Panc1 (cell line): Measurements from ENCODE around the gene UBIAD1. TPM values are rescaled to one million over a fixed set of nuclear protein-coding genes. Genes with fewer than 3 reads are reported as not detected.

Source experiments
- ATAC-seq: fragments of 200-7000 bp; cut with Tn5 transposase; 2 replicates; pipeline ENCODE4 v1.9.1; 2020; ENCODE audit warnings: mild to moderate bottlenecking, moderate library complexity
- BruUV-seq: library from RNA; stranded (reverse); fragments of 400-500 nt; replicated peaks from 2 replicates; lab custom pipeline; 2021; lab: Mats Ljungman, UMichigan
- CTCF ChIA-PET: fragments of 300-600 bp; sonication (Branson Sonifier 250); formaldehyde crosslinking; loops from one replicate; lab custom pipeline; 2022; ENCODE audit warnings: antibody characterized with exemption; lab: Charles Lee
- POLR2A ChIA-PET: fragments of 300-600 bp; sonication (Branson Sonifier 250); formaldehyde crosslinking; loops from one replicate; lab custom pipeline; 2022; ENCODE audit warnings: antibody characterized with exemption; lab: Charles Lee
- DNase-seq: peaks from one replicate; pipeline ENCODE4 v3.0.0-alpha.2; 2010; ENCODE audit warnings: low read depth, low spot score
- H3K27ac ChIP-seq: 2 replicates; pipeline ENCODE4 v1.5.1; 2011; ENCODE audit warnings: mild to moderate bottlenecking, low read length, inconsistent platforms
- H3K27me3 ChIP-seq: fragments of 200-500 bp; sonication (Bioruptor generic); 2 replicates; pipeline ENCODE4 v1.6.0; 2014; ENCODE audit warnings: low read length, inconsistent platforms; ENCODE audit not compliant: control insufficient read depth, insufficient read depth
- H3K36me3 ChIP-seq: fragments of 200-500 bp; sonication (Bioruptor generic); 2 replicates; pipeline ENCODE4 v1.5.1; 2014; ENCODE audit warnings: inconsistent platforms, mild to moderate bottlenecking, low read length, moderate library complexity; ENCODE audit not compliant: control insufficient read depth, insufficient read depth
- H3K4me1 ChIP-seq: 2 replicates; pipeline ENCODE4 v1.5.1; 2011; ENCODE audit warnings: inconsistent platforms, mild to moderate bottlenecking, low read length, moderate library complexity; ENCODE audit not compliant: control insufficient read depth, insufficient read depth
- H3K4me3 ChIP-seq, 2 experiments: 2 replicates each; pipeline ENCODE4 v1.5.1; 2011 to 2012; ENCODE audit warnings: low read depth in 2 of 2, low read length in 2 of 2, mild to moderate bottlenecking in 2 of 2, inconsistent platforms in 1 of 2, moderate library complexity in 1 of 2
- H3K9me3 ChIP-seq: fragments of 200-500 bp; sonication (Bioruptor generic); 2 replicates; pipeline ENCODE4 v1.5.1; 2014; ENCODE audit warnings: low read depth, mild to moderate bottlenecking, inconsistent platforms, low read length, moderate library complexity; ENCODE audit not compliant: control insufficient read depth, insufficient read depth
- POLR2AphosphoS5 ChIP-seq: IDR thresholded peaks from 2 replicates; pipeline ENCODE4 v1.6.1; 2012; ENCODE audit warnings: mild to moderate bottlenecking, low read depth, low read length, moderate library complexity
- SIN3A ChIP-seq: IDR thresholded peaks from 2 replicates; pipeline ENCODE4 v1.6.1; 2012; ENCODE audit warnings: low read depth, mild to moderate bottlenecking, low read length, moderate library complexity, borderline replicate concordance; ENCODE audit not compliant: insufficient read depth
- TCF7L2 ChIP-seq: IDR thresholded peaks from 2 replicates; pipeline ENCODE4 v1.6.1; 2011; ENCODE audit warnings: mild to moderate bottlenecking, low read depth, low read length, inconsistent platforms
- in situ Hi-C: cut with HindIII; loops from 2 replicates; pipeline ENCODE4 v1.10.0; 2016; ENCODE audit warnings: low sequenced_read_pairs, low pct_unique_long_range_greater_than_20kb
- intact Hi-C: fragments of 100-400 bp; cut with micrococcal nuclease; formaldehyde crosslinking; loops from one replicate; pipeline ENCODE4 v1.10.0; 2022; ENCODE audit not compliant: unreplicated experiment
- total RNA-seq: library from RNA; stranded (reverse); gene quantifications from one replicate; pipeline ENCODE4 v1.2.1, GENCODE V29; 2021; ENCODE audit not compliant: unreplicated experiment
- TF ChIP-seq, protein P1 (sequence below): fragments of 450-650 bp; IDR thresholded peaks from 2 replicates; pipeline ENCODE4 v1.5.1; 2017; ENCODE audit warnings: mild to moderate bottlenecking
- TF ChIP-seq, protein P2 (sequence below), 2 experiments: IDR thresholded peaks; 2 replicates each; pipeline ENCODE4 v1.6.1; 2011 to 2012; ENCODE audit warnings: low read depth in 2 of 2, control low read depth in 1 of 2, low read length in 1 of 2, mild to moderate bottlenecking in 1 of 2, moderate library complexity in 1 of 2; ENCODE audit not compliant: insufficient read depth in 1 of 2

The UBIAD1 gene
- total RNA-seq, 1 experiment from 2014 or later, result 24.7 TPM

DNA sequence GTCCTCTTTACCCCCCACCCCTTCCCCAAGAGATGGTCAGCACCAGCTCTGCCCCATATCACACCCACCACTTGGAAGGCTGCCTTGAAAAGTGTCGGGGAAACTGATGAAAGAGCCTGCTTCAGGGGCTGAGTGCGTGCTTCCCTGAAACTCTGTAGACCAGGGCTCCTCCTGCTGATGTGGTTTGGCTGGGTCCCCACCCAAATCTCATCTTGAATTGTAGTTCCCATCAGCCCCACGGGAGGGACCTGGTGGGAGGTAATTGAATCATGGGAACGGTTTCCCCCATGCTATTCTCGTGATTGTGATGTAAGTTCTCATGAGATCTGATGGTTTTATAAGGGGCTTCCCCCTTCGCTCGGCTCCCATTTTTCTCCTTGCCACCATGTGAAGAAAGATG, 36.4 kb downstream of the UBIAD1 start:
- no peaks in the 10 kb centered on the region for H3K36me3 ChIP-seq
- ATAC-seq (no peak), DNase-seq (no peak)
- CTCF ChIA-PET, result no interaction called here
- intact Hi-C loops (no loop called here), in situ Hi-C loops (no loop called here)
- no TSS peak for BruUV-seq
- H3K9me3 ChIP-seq, result no peaks in the 10 kb centered on the region
- no peak for TF ChIP-seq POLR2AphosphoS5
- TF ChIP-seq, protein P1, sequence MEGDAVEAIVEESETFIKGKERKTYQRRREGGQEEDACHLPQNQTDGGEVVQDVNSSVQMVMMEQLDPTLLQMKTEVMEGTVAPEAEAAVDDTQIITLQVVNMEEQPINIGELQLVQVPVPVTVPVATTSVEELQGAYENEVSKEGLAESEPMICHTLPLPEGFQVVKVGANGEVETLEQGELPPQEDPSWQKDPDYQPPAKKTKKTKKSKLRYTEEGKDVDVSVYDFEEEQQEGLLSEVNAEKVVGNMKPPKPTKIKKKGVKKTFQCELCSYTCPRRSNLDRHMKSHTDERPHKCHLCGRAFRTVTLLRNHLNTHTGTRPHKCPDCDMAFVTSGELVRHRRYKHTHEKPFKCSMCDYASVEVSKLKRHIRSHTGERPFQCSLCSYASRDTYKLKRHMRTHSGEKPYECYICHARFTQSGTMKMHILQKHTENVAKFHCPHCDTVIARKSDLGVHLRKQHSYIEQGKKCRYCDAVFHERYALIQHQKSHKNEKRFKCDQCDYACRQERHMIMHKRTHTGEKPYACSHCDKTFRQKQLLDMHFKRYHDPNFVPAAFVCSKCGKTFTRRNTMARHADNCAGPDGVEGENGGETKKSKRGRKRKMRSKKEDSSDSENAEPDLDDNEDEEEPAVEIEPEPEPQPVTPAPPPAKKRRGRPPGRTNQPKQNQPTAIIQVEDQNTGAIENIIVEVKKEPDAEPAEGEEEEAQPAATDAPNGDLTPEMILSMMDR, result no peak
- TF ChIP-seq TCF7L2, result no peak
- TF ChIP-seq, protein P2, sequence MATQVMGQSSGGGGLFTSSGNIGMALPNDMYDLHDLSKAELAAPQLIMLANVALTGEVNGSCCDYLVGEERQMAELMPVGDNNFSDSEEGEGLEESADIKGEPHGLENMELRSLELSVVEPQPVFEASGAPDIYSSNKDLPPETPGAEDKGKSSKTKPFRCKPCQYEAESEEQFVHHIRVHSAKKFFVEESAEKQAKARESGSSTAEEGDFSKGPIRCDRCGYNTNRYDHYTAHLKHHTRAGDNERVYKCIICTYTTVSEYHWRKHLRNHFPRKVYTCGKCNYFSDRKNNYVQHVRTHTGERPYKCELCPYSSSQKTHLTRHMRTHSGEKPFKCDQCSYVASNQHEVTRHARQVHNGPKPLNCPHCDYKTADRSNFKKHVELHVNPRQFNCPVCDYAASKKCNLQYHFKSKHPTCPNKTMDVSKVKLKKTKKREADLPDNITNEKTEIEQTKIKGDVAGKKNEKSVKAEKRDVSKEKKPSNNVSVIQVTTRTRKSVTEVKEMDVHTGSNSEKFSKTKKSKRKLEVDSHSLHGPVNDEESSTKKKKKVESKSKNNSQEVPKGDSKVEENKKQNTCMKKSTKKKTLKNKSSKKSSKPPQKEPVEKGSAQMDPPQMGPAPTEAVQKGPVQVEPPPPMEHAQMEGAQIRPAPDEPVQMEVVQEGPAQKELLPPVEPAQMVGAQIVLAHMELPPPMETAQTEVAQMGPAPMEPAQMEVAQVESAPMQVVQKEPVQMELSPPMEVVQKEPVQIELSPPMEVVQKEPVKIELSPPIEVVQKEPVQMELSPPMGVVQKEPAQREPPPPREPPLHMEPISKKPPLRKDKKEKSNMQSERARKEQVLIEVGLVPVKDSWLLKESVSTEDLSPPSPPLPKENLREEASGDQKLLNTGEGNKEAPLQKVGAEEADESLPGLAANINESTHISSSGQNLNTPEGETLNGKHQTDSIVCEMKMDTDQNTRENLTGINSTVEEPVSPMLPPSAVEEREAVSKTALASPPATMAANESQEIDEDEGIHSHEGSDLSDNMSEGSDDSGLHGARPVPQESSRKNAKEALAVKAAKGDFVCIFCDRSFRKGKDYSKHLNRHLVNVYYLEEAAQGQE (IDR thresholded peaks at IDR 0.05; ENCODE audit: insufficient read depth in 1 of 2, low read depth in 2 of 2, low read length in 1 of 2), result no peak
- no peak for TF ChIP-seq SIN3A
- no peaks in the 10 kb centered on the region for H3K4me1 ChIP-seq
- H3K4me3 ChIP-seq, result no peak overlapping the region
- no peak overlapping the region for H3K27ac ChIP-seq
- POLR2A ChIA-PET, result no interaction called here
- no peaks in the 10 kb centered on the region for H3K27me3 ChIP-seq

DNA sequence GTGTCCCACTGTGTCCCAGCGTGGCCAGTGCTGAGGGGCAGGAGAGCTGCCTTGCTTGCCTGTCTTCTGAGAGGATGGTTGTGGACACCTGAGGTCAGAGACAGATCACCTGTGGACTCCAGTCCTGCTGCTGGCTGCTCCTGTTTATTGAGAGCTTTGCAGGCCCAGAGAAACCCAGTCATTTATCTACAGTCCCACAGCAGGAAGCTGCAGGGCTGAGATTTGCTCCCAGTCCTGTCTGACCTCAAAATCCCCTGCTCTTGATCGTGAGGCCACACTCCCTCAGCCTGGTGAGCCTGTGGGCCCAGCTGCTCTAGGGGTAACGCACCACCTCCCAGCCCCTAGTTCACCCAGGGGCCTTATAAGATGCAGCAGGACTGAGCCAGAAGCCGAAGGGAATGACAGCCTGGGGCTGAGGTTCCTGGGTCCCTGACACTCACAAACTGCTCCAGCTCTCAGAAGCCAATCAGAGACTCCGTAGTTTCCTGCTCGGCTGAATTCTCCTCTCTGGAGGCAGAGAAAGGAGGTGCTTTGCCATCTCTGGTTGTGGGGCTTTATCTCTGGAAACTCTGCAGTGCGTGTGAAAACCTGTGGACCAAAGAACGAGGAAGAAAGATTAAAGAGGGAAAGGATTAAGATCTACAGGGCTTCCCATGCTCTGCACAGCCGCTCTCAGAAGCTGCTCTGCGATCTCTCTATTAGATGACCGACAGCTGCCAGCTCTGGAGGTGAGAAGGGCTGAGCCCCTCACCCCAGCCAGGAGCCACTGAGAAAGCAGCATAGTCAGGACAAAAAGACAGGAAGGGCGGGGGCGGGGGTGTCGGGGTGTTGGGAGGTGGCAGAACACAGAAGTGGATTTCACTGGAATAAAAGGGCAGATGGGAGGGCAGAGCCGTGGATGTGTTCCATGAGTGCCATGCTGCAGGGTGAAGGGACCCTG, 39.1 kb downstream of the UBIAD1 start:
- Histone ChIP-seq H3K27ac (no peak overlapping the region), H3K36me3 (no peaks in the 10 kb centered on the region), H3K27me3 (no peaks in the 10 kb centered on the region), H3K4me1 (no peaks in the 10 kb centered on the region), H3K9me3 (no peaks in the 10 kb centered on the region), H3K4me3 (no peak overlapping the region)
- in situ Hi-C loops (no loop called here), intact Hi-C loops (no loop called here)
- ChIA-PET POLR2A (no interaction called here), CTCF (interaction anchor here (1.5 kb wide), 1 partner anchor 52 kb away, joined by 4 read pairs; no protein-coding TSS in a partner anchor)
- no TSS peak for BruUV-seq
- ATAC-seq (peak; percentile 12; the same call in 1 of the 2 replicates), DNase-seq (no peak)
- TF ChIP-seq SIN3A, result no peak
- TF ChIP-seq, protein P1, result no peak
- no peak for TF ChIP-seq POLR2AphosphoS5
